Calu3 (cell line): ENCODE results near the gene BMP7. TPM values are rescaled to one million over a fixed set of nuclear protein-coding genes. Genes with fewer than 3 reads are reported as not detected.

ENCODE experiments used
- BruUV-seq: library from RNA; stranded (reverse); fragments of 400-500 nt; replicated peaks from 2 replicates; lab custom pipeline; 2021; lab: Mats Ljungman, UMichigan
- CTCF ChIA-PET: fragments of 300-600 bp; sonication (Branson Sonifier 250); formaldehyde crosslinking; loops from one replicate; lab custom pipeline; 2022; ENCODE audit warnings: antibody characterized with exemption; lab: Charles Lee
- DNase-seq: peaks from one replicate; pipeline ENCODE4 v3.0.0; 2022
- H3K27ac Mint-ChIP-seq: one replicate; pipeline ENCODE4 v1.8.0; 2022; ENCODE audit warnings: mixed read lengths; ENCODE audit not compliant: unreplicated experiment
- H3K27me3 Mint-ChIP-seq: one replicate; pipeline ENCODE4 v1.8.0; 2022; ENCODE audit warnings: mixed read lengths; ENCODE audit not compliant: unreplicated experiment
- H3K36me3 Mint-ChIP-seq: one replicate; pipeline ENCODE4 v1.8.0; 2022; ENCODE audit warnings: mild to moderate bottlenecking, moderate library complexity, mixed read lengths; ENCODE audit not compliant: insufficient read depth, unreplicated experiment
- H3K4me1 Mint-ChIP-seq: one replicate; pipeline ENCODE4 v1.8.0; 2022; ENCODE audit warnings: mild to moderate bottlenecking, low read depth, mixed read lengths; ENCODE audit not compliant: unreplicated experiment
- H3K4me3 Mint-ChIP-seq: one replicate; pipeline ENCODE4 v1.8.0; 2022; ENCODE audit warnings: mild to moderate bottlenecking, low read depth, moderate library complexity, mixed read lengths; ENCODE audit not compliant: unreplicated experiment
- H3K9me3 Mint-ChIP-seq: one replicate; pipeline ENCODE4 v1.8.0; 2022; ENCODE audit warnings: low read depth, mixed read lengths; ENCODE audit not compliant: unreplicated experiment
- intact Hi-C: fragments of 100-400 bp; cut with micrococcal nuclease; formaldehyde crosslinking; loops from one replicate; pipeline ENCODE4 v1.10.0; 2022; ENCODE audit not compliant: unreplicated experiment
- total RNA-seq: library from RNA; stranded (reverse); gene quantifications from 2 replicates; pipeline ENCODE4 v1.2.3, GENCODE V29; 2022
- TF ChIP-seq, protein P1 (sequence below): fragments of 200-600 bp; IDR thresholded peaks from one replicate; pipeline ENCODE4 v1.8.0; 2022; ENCODE audit warnings: antibody characterized with exemption; ENCODE audit not compliant: unreplicated experiment

Gene BMP7
- total RNA-seq, 1 experiment from 2014 or later, result not detected

GRCh38 chr20:57221916-57222630, 44.4 kb downstream of the BMP7 start:
- CTCF ChIA-PET, result interaction anchor here (0.6 to 0.7 kb wide), 2 partner anchors 56 to 57 kb away, joined by 3 to 8 read pairs; no protein-coding TSS in a partner anchor
- TF ChIP-seq, protein P1, sequence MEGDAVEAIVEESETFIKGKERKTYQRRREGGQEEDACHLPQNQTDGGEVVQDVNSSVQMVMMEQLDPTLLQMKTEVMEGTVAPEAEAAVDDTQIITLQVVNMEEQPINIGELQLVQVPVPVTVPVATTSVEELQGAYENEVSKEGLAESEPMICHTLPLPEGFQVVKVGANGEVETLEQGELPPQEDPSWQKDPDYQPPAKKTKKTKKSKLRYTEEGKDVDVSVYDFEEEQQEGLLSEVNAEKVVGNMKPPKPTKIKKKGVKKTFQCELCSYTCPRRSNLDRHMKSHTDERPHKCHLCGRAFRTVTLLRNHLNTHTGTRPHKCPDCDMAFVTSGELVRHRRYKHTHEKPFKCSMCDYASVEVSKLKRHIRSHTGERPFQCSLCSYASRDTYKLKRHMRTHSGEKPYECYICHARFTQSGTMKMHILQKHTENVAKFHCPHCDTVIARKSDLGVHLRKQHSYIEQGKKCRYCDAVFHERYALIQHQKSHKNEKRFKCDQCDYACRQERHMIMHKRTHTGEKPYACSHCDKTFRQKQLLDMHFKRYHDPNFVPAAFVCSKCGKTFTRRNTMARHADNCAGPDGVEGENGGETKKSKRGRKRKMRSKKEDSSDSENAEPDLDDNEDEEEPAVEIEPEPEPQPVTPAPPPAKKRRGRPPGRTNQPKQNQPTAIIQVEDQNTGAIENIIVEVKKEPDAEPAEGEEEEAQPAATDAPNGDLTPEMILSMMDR, result no peak
- no peak overlapping the region for H3K27ac Mint-ChIP-seq
- DNase-seq, result no peak
- H3K27me3 Mint-ChIP-seq, result peaks cover 38% of the 10 kb centered on the region
- H3K4me1 Mint-ChIP-seq, result no peaks in the 10 kb centered on the region
- H3K4me3 Mint-ChIP-seq, result no peak overlapping the region
- intact Hi-C loops, result no loop called here
- no peaks in the 10 kb centered on the region for H3K36me3 Mint-ChIP-seq
- no TSS peak for BruUV-seq
- no peaks in the 10 kb centered on the region for H3K9me3 Mint-ChIP-seq

GRCh38 chr20:57220337-57221145, 45.9 kb downstream of the BMP7 start:
- no peaks in the 10 kb centered on the region for H3K36me3 Mint-ChIP-seq
- TF ChIP-seq, protein P1, result no peak
- peaks cover 24% of the 10 kb centered on the region for H3K27me3 Mint-ChIP-seq
- H3K4me1 Mint-ChIP-seq, result no peaks in the 10 kb centered on the region
- no peak overlapping the region for H3K4me3 Mint-ChIP-seq
- H3K27ac Mint-ChIP-seq, result no peak overlapping the region
- DNase-seq, result no peak
- intact Hi-C loops, result no loop called here
- CTCF ChIA-PET, result no interaction called here
- H3K9me3 Mint-ChIP-seq, result no peaks in the 10 kb centered on the region
- BruUV-seq, result no TSS peak

GRCh38 chr20:57219071-57219677, 47.3 kb downstream of the BMP7 start:
- Mint-ChIP-seq H3K9me3 (no peaks in the 10 kb centered on the region), H3K4me1 (no peaks in the 10 kb centered on the region), H3K4me3 (no peak overlapping the region), H3K27ac (no peak overlapping the region), H3K27me3 (peaks cover 21% of the 10 kb centered on the region), H3K36me3 (no peaks in the 10 kb centered on the region)
- no TSS peak for BruUV-seq
- intact Hi-C loops, result no loop called here
- TF ChIP-seq, protein P1, result no peak
- no peak for DNase-seq
- CTCF ChIA-PET, result interaction anchor here (0.6 kb wide), 1 partner anchor 20 kb away, joined by 3 read pairs; no protein-coding TSS in a partner anchor

- H3K27ac Mint-ChIP-seq, result no peak overlapping the region
- no TSS peak for BruUV-seq
- H3K36me3 Mint-ChIP-seq, result no peaks in the 10 kb centered on the region
- TF ChIP-seq, protein P1, result no peak
- CTCF ChIA-PET, result interaction anchor here (0.6 kb wide), 1 partner anchor 632 kb away, joined by 6 read pairs; no protein-coding TSS in a partner anchor
- no peaks in the 10 kb centered on the region for H3K9me3 Mint-ChIP-seq
- H3K27me3 Mint-ChIP-seq, result peaks cover 18% of the 10 kb centered on the region
- no peaks in the 10 kb centered on the region for H3K4me1 Mint-ChIP-seq
- no peak overlapping the region for H3K4me3 Mint-ChIP-seq
- no peak for DNase-seq
- intact Hi-C loops, result no loop called here
Observed at GRCh38 chr20:57218489-57218888, 48.0 kb downstream of the BMP7 start.
